Right atrium auricular region (tissue), 2 donors: ENCODE results near the gene LGMN. TPM values are rescaled to one million over a fixed set of nuclear protein-coding genes. Genes with fewer than 3 reads are reported as not detected.
"Not testable (repeated sequence)": the region's sequence is repeated elsewhere in the genome, so short reads cannot be mapped to it uniquely, and the experiment has no call there.

Source experiments
- DNase-seq: peaks from one replicate; pipeline ENCODE4 v3.0.0-alpha.2; 2019; ENCODE audit warnings: low spot score
- H3K27ac ChIP-seq, 2 donors: fragments of 200-600 bp; sonication (generic); 1 replicate in 1 of 2; 2 replicates in 1 of 2; pipeline ENCODE4 v1.5.1; 2016 to 2019
- H3K27me3 ChIP-seq, 2 donors: fragments of 200-600 bp; sonication (generic); one replicate each; pipeline versions ENCODE4 v1.5.1 to v1.6.0; 2017 to 2019
- H3K36me3 ChIP-seq: fragments of 200-600 bp; sonication (generic); one replicate; pipeline ENCODE4 v1.5.1; 2016
- H3K4me1 ChIP-seq, 2 donors: fragments of 200-600 bp; sonication (generic); one replicate each; pipeline versions ENCODE4 v1.5.1 to v1.6.0; 2017 to 2019
- H3K4me3 ChIP-seq, 2 donors: fragments of 200-600 bp; sonication (generic); 1 replicate in 1 of 2; 2 replicates in 1 of 2; pipeline ENCODE4 v1.5.1; 2017 to 2019; ENCODE audit warnings: mild to moderate bottlenecking in 1 of 2, moderate library complexity in 1 of 2
- H3K9me3 ChIP-seq, 2 donors: fragments of 200-600 bp; sonication (generic); one replicate each; pipeline ENCODE4 v1.5.1; 2019
- total RNA-seq, 2 donors: library from RNA; depleted of rRNA; stranded (reverse); fragments of >200 nt; gene quantifications; one replicate each; pipeline ENCODE4 v1.1.0, GENCODE V29; 2016
- TF ChIP-seq, protein P1 (sequence below), 2 donors: fragments of 200-600 bp; sonication (generic); IDR thresholded peaks; one replicate each; pipeline ENCODE4 v1.5.1; 2019; ENCODE audit warnings: antibody characterized with exemption in 2 of 2

Gene LGMN
- total RNA-seq, 2 donors from 2014 or later, result 65.6 to 109 TPM

GRCh38 chr14:92718664-92719063 lies 29.8 kb downstream of the LGMN start:
- no peak overlapping the region for H3K27ac ChIP-seq
- H3K4me3 ChIP-seq, result no peak overlapping the region
- TF ChIP-seq, protein P1, sequence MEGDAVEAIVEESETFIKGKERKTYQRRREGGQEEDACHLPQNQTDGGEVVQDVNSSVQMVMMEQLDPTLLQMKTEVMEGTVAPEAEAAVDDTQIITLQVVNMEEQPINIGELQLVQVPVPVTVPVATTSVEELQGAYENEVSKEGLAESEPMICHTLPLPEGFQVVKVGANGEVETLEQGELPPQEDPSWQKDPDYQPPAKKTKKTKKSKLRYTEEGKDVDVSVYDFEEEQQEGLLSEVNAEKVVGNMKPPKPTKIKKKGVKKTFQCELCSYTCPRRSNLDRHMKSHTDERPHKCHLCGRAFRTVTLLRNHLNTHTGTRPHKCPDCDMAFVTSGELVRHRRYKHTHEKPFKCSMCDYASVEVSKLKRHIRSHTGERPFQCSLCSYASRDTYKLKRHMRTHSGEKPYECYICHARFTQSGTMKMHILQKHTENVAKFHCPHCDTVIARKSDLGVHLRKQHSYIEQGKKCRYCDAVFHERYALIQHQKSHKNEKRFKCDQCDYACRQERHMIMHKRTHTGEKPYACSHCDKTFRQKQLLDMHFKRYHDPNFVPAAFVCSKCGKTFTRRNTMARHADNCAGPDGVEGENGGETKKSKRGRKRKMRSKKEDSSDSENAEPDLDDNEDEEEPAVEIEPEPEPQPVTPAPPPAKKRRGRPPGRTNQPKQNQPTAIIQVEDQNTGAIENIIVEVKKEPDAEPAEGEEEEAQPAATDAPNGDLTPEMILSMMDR (IDR thresholded peaks at IDR 0.05), result no peak
- H3K27me3 ChIP-seq, result no peaks in the 10 kb centered on the region
- DNase-seq, result no peak
- peaks cover 4% of the 10 kb centered on the region for H3K36me3 ChIP-seq
- H3K9me3 ChIP-seq, result no peaks in the 10 kb centered on the region
- H3K4me1 ChIP-seq, result peaks cover 0 to 11% of the 10 kb centered on the region in 2 donors

DNA sequence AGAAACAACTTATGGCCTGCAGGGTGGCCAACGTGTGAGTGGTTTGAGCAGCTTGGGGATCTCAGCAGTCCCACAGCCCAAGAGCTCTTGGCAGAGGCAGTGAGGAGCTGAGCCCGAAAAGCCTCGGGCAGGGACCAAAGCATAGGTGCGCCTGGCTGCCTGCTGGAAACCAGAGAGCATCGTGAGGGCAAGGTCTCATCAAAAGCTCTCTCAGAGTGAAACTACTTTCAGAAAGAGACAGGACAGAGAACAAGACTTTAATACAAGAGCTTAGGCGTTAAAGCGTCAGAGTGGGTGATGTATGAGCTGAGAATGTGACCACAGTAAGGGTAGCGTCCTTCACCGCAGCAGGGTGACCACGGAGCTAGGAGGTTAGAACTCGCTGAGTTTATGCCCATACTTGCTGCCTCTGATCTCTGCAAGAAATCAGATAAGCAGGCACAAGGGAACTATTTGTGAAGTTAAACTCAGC lies 30.8 kb downstream of the LGMN start:
- H3K9me3 ChIP-seq, result no peaks in the 10 kb centered on the region
- no peaks in the 10 kb centered on the region for H3K27me3 ChIP-seq
- peak overlapping the region; percentile 30 to 51 for H3K27ac ChIP-seq
- H3K4me3 ChIP-seq, result no peak overlapping the region
- H3K4me1 ChIP-seq, result peaks cover 0 to 11% of the 10 kb centered on the region in 2 donors
- DNase-seq, result no peak
- TF ChIP-seq, protein P1 (IDR thresholded peaks at IDR 0.05), result no peak
- H3K36me3 ChIP-seq, result peaks cover 4% of the 10 kb centered on the region

- Histone ChIP-seq H3K9me3 (no peaks in the 10 kb centered on the region), H3K36me3 (peaks cover 15% of the 10 kb centered on the region), H3K4me3 (no peak overlapping the region), H3K4me1 (peaks cover 0 to 11% of the 10 kb centered on the region in 2 donors), H3K27ac (no peak overlapping the region), H3K27me3 (no peaks in the 10 kb centered on the region)
- TF ChIP-seq, protein P1 (IDR thresholded peaks at IDR 0.05), result no peak
- no peak for DNase-seq
Measured at GRCh38 chr14:92716131-92716530, 32.3 kb downstream of the LGMN start.

DNA sequence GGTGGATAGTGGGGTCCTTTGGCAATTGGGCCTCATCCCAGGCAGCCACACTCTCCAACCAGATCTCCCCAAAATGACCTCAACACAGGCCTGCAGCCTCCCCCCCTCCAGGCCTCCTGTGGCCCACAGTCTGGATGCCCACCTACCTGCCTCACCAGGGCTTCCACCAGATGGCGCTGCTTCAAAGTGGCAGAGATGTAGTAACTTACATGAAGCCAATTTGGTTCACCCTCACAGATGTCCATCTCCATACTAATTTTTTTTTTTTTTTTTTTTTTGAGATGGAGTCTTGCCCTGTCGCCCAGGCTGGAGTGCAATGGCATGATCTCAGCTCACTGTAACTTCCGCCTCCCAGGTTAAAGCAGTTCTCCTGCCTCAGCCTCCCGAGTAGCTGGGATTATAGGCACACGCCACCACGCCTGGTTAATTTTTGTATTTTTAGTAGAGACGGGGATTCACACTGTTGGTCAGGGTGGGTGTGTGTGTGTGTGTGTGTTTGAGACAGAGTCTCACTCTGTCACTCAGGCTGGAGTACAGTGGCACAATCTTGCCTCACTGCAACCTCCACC lies 33.6 kb downstream of the LGMN start:
- not testable (repeated sequence) for H3K4me3 ChIP-seq, H3K27ac ChIP-seq, H3K4me1 ChIP-seq, H3K9me3 ChIP-seq, H3K27me3 ChIP-seq
- peaks cover 24% of the 10 kb centered on the region for H3K36me3 ChIP-seq
- TF ChIP-seq, protein P1 (IDR thresholded peaks at IDR 0.05), result peak; percentile 74 to 82
- DNase-seq, result peak; percentile 90

DNA sequence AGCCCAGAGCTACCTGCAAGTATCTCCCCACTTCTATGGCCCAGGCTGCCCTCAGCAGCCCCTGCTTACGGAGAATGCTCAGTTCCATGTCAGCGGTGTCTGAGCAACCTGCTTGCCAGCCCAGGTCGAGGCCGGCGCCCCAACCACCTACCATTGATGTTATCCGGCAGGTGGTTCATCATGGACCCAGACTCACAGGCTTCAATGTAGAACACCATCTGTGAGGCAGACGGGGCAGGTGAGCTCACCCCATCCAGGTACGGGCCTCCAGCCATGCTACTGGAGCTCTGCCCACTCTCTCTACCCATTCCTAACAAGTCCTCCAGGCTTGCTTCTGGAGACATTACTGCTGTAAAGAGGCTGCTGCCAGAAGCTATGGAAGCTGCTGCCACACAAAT lies 35.8 kb downstream of the LGMN start:
- peaks cover 40% of the 10 kb centered on the region for H3K36me3 ChIP-seq
- TF ChIP-seq, protein P1 (IDR thresholded peaks at IDR 0.05), result no peak
- DNase-seq, result no peak
- no peaks in the 10 kb centered on the region for H3K27me3 ChIP-seq
- peaks cover 0 to 3% of the 10 kb centered on the region in 2 donors for H3K4me1 ChIP-seq
- H3K9me3 ChIP-seq, result no peaks in the 10 kb centered on the region
- no peak overlapping the region for H3K4me3 ChIP-seq
- H3K27ac ChIP-seq, result no peak overlapping the region
